Measurements from ENCODE around the gene ARID1B.

DNA sequence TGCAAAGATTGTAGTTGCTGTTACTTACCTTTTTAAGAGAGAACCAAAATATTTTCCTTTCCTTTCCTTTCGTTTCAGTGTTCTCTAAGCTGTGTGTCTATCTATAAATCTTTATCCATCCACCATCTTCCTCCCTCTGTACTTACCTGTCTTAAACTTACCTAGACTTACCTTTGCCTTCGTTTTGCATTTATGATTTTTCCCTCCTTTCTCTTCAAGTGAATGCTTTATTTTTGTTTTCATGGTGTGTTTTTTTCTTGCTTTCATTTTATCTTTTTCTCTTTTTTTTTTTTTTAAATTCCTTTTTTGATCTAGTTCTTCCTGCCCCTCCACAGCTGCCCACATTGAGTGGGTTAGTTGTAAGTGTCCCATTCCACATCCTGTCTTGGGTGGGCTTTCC, 26.2 kb downstream of the ARID1B start:
- TF ChIP-seq, protein P1, sequence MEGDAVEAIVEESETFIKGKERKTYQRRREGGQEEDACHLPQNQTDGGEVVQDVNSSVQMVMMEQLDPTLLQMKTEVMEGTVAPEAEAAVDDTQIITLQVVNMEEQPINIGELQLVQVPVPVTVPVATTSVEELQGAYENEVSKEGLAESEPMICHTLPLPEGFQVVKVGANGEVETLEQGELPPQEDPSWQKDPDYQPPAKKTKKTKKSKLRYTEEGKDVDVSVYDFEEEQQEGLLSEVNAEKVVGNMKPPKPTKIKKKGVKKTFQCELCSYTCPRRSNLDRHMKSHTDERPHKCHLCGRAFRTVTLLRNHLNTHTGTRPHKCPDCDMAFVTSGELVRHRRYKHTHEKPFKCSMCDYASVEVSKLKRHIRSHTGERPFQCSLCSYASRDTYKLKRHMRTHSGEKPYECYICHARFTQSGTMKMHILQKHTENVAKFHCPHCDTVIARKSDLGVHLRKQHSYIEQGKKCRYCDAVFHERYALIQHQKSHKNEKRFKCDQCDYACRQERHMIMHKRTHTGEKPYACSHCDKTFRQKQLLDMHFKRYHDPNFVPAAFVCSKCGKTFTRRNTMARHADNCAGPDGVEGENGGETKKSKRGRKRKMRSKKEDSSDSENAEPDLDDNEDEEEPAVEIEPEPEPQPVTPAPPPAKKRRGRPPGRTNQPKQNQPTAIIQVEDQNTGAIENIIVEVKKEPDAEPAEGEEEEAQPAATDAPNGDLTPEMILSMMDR (IDR thresholded peaks at IDR 0.05; ENCODE audit: insufficient read depth, low read depth, low read length): no peak
- TF ChIP-seq EZH2 (IDR thresholded peaks at IDR 0.05; ENCODE audit: insufficient read depth, low read length): no peak

All from astrocyte (in vitro differentiated cells and primary cell).